K562 (cell line): ENCODE data around the gene EHBP1L1. TPM values are rescaled to one million over a fixed set of nuclear protein-coding genes. Genes with fewer than 3 reads are reported as not detected.

Experiments used
- CTBP1 ChIP-seq: fragments of 450-650 bp; IDR thresholded peaks from 2 replicates; pipeline ENCODE4 v1.6.1; 2016; ENCODE audit warnings: borderline replicate concordance
- EGR1 ChIP-seq: fragments of 450-650 bp; conservative IDR thresholded peaks from 2 replicates; pipeline ENCODE4 v1.6.1; 2017; ENCODE audit warnings: mild to moderate bottlenecking
- FOXJ2 ChIP-seq: fragments of 200-800 bp; sonication (Bioruptor generic); IDR thresholded peaks from 2 replicates; pipeline ENCODE4 v1.6.1; 2016; ENCODE audit warnings: missing genetic modification characterization, missing compliant biosample characterization
- FOXK2 ChIP-seq, 2 experiments: fragments of 450-650 bp; IDR thresholded peaks in 1 of 2; conservative IDR thresholded peaks in 1 of 2; 2 replicates each; pipeline ENCODE4 v1.6.1; 2016; ENCODE audit warnings: low read depth in 2 of 2, mild to moderate bottlenecking in 1 of 2
- GABPB1 ChIP-seq: sonication (generic); formaldehyde crosslinking; IDR thresholded peaks from 2 replicates; pipeline ENCODE4 v1.8.0; 2022; ENCODE audit warnings: mild to moderate bottlenecking, missing genetic modification reagents
- HEY1 ChIP-seq: fragments of 250-450 bp; sonication (Bioruptor Pico); IDR thresholded peaks from 2 replicates; pipeline ENCODE4 v1.5.0; 2020; ENCODE audit warnings: mild to moderate bottlenecking, moderate library complexity, borderline replicate concordance
- MEF2D ChIP-seq: conservative IDR thresholded peaks from 2 replicates; pipeline ENCODE4 v1.6.1; 2016; ENCODE audit warnings: low read depth, missing genetic modification characterization, missing compliant biosample characterization
- NR4A1 ChIP-seq, 2 experiments: fragments of 250-450 bp in 1 of 2; fragments of 450-650 bp in 1 of 2; sonication (Bioruptor Pico) in 1 of 2; IDR thresholded peaks; 2 replicates each; pipeline versions ENCODE4 v1.4.0 to v1.6.1; 2016 to 2020; ENCODE audit warnings: mild to moderate bottlenecking in 2 of 2, missing compliant biosample characterization in 1 of 2, missing genetic modification characterization in 1 of 2, moderate library complexity in 1 of 2
- PCBP2 ChIP-seq: fragments of 200-400 bp; formaldehyde crosslinking; IDR thresholded peaks from 2 replicates; pipeline ENCODE4 v1.6.1; 2018; ENCODE audit warnings: low read length, low read depth, mild to moderate bottlenecking, moderate library complexity; ENCODE audit not compliant: poor library complexity, severe bottlenecking
- PHTF2 ChIP-seq: fragments of 250-450 bp; sonication (Bioruptor Pico); IDR thresholded peaks from 2 replicates; pipeline ENCODE4 v1.5.0; 2021; ENCODE audit warnings: mild to moderate bottlenecking
- RFX1 ChIP-seq: fragments of 450-650 bp; IDR thresholded peaks from 2 replicates; pipeline ENCODE4 v1.6.1; 2016; ENCODE audit warnings: mild to moderate bottlenecking, moderate library complexity
- RFX5 ChIP-seq: IDR thresholded peaks from 2 replicates; pipeline ENCODE4 v1.6.1; 2011; ENCODE audit warnings: low read depth, mild to moderate bottlenecking, improper control_type of control experiment, low read length
- SP1 ChIP-seq: sonication (generic); formaldehyde crosslinking; IDR thresholded peaks from 2 replicates; pipeline ENCODE4 v1.8.1; 2022; ENCODE audit warnings: mild to moderate bottlenecking, missing genetic modification reagents
- TBP ChIP-seq: optimal IDR thresholded peaks from 2 replicates; pipeline ENCODE3; 2011; ENCODE audit warnings: low read depth, low read length, improper control_type of control experiment
- TEAD1 ChIP-seq, 2 experiments: fragments of 450-650 bp in 1 of 2; sonication (generic) in 1 of 2; formaldehyde crosslinking; IDR thresholded peaks; 2 replicates each; pipeline versions ENCODE4 v1.4.0 to v1.8.0; 2020 to 2022; ENCODE audit warnings: mild to moderate bottlenecking in 2 of 2, missing genetic modification reagents in 1 of 2
- TEAD4 ChIP-seq, 2 experiments: sonication (generic) in 1 of 2; formaldehyde crosslinking in 1 of 2; IDR thresholded peaks; 2 replicates each; pipeline versions ENCODE4 v1.6.1 to v1.8.0; 2012 to 2022; ENCODE audit warnings: borderline replicate concordance in 1 of 2, inconsistent platforms in 1 of 2, low read length in 1 of 2, mild to moderate bottlenecking in 1 of 2, missing genetic modification reagents in 1 of 2
- U2AF2 ChIP-seq: fragments of 200-400 bp; formaldehyde crosslinking; optimal IDR thresholded peaks from 2 replicates; pipeline ENCODE3; 2017; ENCODE audit warnings: low read depth, mild to moderate bottlenecking, low read length
- ZBTB17 ChIP-seq: fragments of 450-650 bp; formaldehyde crosslinking; IDR thresholded peaks from 2 replicates; pipeline ENCODE4 v1.4.0; 2020; ENCODE audit warnings: mild to moderate bottlenecking
- ZFX ChIP-seq: sonication (generic); formaldehyde crosslinking; IDR thresholded peaks from 2 replicates; pipeline ENCODE4 v1.8.0; 2022; ENCODE audit warnings: mild to moderate bottlenecking, missing genetic modification reagents, moderate library complexity
- ZNF311 ChIP-seq: fragments of 250-450 bp; sonication (Bioruptor Pico); IDR thresholded peaks from 2 replicates; pipeline ENCODE4 v1.4.0; 2020; ENCODE audit warnings: mild to moderate bottlenecking, moderate library complexity
- ZNF324 ChIP-seq: fragments of 250-450 bp; sonication (Bioruptor Pico); IDR thresholded peaks from 2 replicates; pipeline ENCODE4 v1.4.0; 2020; ENCODE audit warnings: mild to moderate bottlenecking
- ZNF644 ChIP-seq: fragments of 200-800 bp; sonication (Bioruptor generic); IDR thresholded peaks from 2 replicates; pipeline ENCODE4 v1.6.1; 2016; ENCODE audit warnings: low read depth, missing genetic modification characterization, missing compliant biosample characterization
- ZNF778 ChIP-seq: fragments of 450-650 bp; formaldehyde crosslinking; IDR thresholded peaks from 2 replicates; pipeline ENCODE4 v1.4.0; 2020; ENCODE audit warnings: mild to moderate bottlenecking, moderate library complexity
- ZSCAN29 ChIP-seq: fragments of 450-650 bp; IDR thresholded peaks from 2 replicates; pipeline ENCODE4 v1.6.1; 2017
- polyA plus RNA-seq, 8 experiments: library from polyadenylated mRNA; depleted of rRNA in 4 of 8; stranded (reverse) in 5 of 8; unstranded in 3 of 8; fragments of >200 nt; fragmentation: Nextera tagmentation in 2 of 8; fragmentation: Illumina TruSeq in 1 of 8; extraction: Ambion mirVana in 2 of 8; extraction: Trizol in 1 of 8; gene quantifications; 2 replicates each; pipeline versions ENCODE4 v1.2.1 to v1.2.3, GENCODE V29; 2011 to 2014; ENCODE audit warnings: inconsistent platforms in 1 of 8, missing spikeins in 1 of 8
- total RNA-seq, 7 experiments: library from RNA; depleted of rRNA in 6 of 7; stranded (reverse); fragments of >200 nt in 6 of 7; fragmentation: Illumina TruSeq in 2 of 7; extraction: Trizol in 2 of 7; gene quantifications; 2 replicates each; pipeline versions ENCODE4 v1.2.1 to v1.2.3, GENCODE V29; 2011 to 2021; ENCODE audit warnings: low replicate concordance in 1 of 7
- TF ChIP-seq, protein P1 (sequence below): sonication (generic); formaldehyde crosslinking; IDR thresholded peaks from 2 replicates; pipeline ENCODE4 v1.8.0; 2022; ENCODE audit warnings: missing genetic modification reagents, mild to moderate bottlenecking, borderline replicate concordance
- TF ChIP-seq, protein P2 (sequence below): IDR thresholded peaks from 3 replicates; pipeline ENCODE4 v1.6.1; 2011; ENCODE audit warnings: borderline replicate concordance, mild to moderate bottlenecking; ENCODE audit not compliant: insufficient read length, insufficient read depth

Gene EHBP1L1
- total and polyA plus RNA-seq, 9 of the 15 experiments (the other 6 are each of a cell fraction or from before 2014, with no cell fraction given): 0.03 to 87.1 (median 26.3) TPM

DNA sequence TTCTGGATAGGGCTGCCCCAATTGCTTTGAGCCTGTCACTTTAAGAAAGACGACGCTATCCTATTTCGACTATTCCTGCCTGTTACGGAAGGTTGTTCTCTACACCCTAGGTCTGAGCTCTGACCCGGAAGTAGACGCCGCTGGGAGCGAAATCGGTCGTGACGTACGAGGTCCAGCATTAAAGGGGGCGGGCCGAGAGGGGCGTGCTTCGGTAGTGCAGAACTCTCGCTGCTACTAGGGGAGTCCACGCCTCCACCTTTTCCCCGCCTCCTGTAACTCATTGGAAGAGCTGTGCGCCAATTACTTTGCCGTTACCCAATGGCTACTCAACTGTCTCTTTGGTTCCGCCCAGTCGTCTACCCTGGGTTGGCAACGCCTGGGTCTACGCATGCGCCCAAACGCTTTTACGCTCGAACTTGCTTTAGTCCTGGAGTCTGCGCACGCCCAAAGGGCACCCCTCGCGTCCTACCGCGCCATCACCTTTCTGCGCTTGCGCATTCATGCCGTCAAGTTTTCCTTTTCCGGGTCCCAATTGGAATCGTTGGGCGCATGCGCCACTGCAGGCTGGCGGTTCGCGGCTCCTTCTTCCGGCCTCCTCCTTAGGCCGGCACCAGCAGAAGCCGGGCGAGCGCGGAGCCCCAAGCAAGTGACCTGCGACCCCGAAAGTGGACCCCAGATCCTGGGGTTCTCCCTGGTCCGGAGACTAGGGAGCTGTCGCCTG, 39.5 kb downstream of the EHBP1L1 start, which contains the start of gene PCNX3 (continued):
- TF ChIP-seq FOXK2 (conservative IDR thresholded peaks at IDR 0.05 in 1 of 2, IDR thresholded peaks at IDR 0.05 in 1 of 2; ENCODE audit: low read depth in 2 of 2): peak; percentile 65 to 89; a peak in 3 of 4 replicates
- TF ChIP-seq TBP: peak; percentile 65
- 0 out of 2 replicates have a peak, but pooled peaks have one; percentile 45 for TF ChIP-seq NR4A1 (CRISPR knock-in tag; IDR thresholded peaks at IDR 0.05)
- TF ChIP-seq NR4A1 (tag; IDR thresholded peaks at IDR 0.05): no peak
- TF ChIP-seq GABPB1 (CRISPR knock-in tag): peak; percentile 99
- peak; percentile 33; the same call in 1 of the 2 replicates for TF ChIP-seq CTBP1
- TF ChIP-seq SP1 (CRISPR knock-in tag): peak; percentile 99
- TF ChIP-seq EGR1: peak; percentile 55; the same call in 1 of the 2 replicates
- TF ChIP-seq ZNF778 (CRISPR knock-in tag): no peak
- TF ChIP-seq FOXJ2 (tag): no peak
- no peak for TF ChIP-seq TEAD1 (CRISPR knock-in tag; IDR thresholded peaks at IDR 0.05)
- TF ChIP-seq TEAD4 (IDR thresholded peaks at IDR 0.05; ENCODE audit: low read length): no peak
- TF ChIP-seq TEAD4 (CRISPR knock-in tag; IDR thresholded peaks at IDR 0.05; ENCODE audit: borderline replicate concordance): no peak
- no peak for TF ChIP-seq RFX5
- peak; percentile 73; the same call in 1 of the 2 replicates for TF ChIP-seq ZFX (CRISPR knock-in tag)
- no peak for TF ChIP-seq MEF2D (tag)
- TF ChIP-seq, protein P1, sequence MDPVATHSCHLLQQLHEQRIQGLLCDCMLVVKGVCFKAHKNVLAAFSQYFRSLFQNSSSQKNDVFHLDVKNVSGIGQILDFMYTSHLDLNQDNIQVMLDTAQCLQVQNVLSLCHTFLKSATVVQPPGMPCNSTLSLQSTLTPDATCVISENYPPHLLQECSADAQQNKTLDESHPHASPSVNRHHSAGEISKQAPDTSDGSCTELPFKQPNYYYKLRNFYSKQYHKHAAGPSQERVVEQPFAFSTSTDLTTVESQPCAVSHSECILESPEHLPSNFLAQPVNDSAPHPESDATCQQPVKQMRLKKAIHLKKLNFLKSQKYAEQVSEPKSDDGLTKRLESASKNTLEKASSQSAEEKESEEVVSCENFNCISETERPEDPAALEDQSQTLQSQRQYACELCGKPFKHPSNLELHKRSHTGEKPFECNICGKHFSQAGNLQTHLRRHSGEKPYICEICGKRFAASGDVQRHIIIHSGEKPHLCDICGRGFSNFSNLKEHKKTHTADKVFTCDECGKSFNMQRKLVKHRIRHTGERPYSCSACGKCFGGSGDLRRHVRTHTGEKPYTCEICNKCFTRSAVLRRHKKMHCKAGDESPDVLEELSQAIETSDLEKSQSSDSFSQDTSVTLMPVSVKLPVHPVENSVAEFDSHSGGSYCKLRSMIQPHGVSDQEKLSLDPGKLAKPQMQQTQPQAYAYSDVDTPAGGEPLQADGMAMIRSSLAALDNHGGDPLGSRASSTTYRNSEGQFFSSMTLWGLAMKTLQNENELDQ (CRISPR knock-in tag): no peak
- TF ChIP-seq PCBP2: no peak
- TF ChIP-seq, protein P2, sequence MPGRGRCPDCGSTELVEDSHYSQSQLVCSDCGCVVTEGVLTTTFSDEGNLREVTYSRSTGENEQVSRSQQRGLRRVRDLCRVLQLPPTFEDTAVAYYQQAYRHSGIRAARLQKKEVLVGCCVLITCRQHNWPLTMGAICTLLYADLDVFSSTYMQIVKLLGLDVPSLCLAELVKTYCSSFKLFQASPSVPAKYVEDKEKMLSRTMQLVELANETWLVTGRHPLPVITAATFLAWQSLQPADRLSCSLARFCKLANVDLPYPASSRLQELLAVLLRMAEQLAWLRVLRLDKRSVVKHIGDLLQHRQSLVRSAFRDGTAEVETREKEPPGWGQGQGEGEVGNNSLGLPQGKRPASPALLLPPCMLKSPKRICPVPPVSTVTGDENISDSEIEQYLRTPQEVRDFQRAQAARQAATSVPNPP: no peak
- no peak for TF ChIP-seq ZNF644 (tag)
- TF ChIP-seq ZNF311: no peak
- no peak for TF ChIP-seq HEY1 (CRISPR knock-in tag)
- TF ChIP-seq ZBTB17 (CRISPR knock-in tag): peak; percentile 100
- TF ChIP-seq ZSCAN29: no peak
- no peak for TF ChIP-seq PHTF2
- TF ChIP-seq RFX1: peak; percentile 71; the same call in 1 of the 2 replicates
- TF ChIP-seq U2AF2: no peak
- no peak for TF ChIP-seq ZNF324
